Esophagus squamous epithelium (tissue), 5 donors: Measurements from ENCODE around the gene FAM78A. TPM values are rescaled to one million over a fixed set of nuclear protein-coding genes. Genes with fewer than 3 reads are reported as not detected.

Source experiments
- DNase-seq: peaks from one replicate; lab custom pipeline; 2025; lab: John Stamatoyannopoulos, UW
- H3K27ac ChIP-seq, 4 donors: fragments of 200-600 bp; sonication (generic); one replicate each; pipeline ENCODE4 v1.5.1; 2016 to 2019; ENCODE audit warnings: mild to moderate bottlenecking in 1 of 4
- H3K27me3 ChIP-seq, 4 donors: fragments of 200-600 bp; sonication (generic); 1 replicate in 3 of 4; 2 replicates in 1 of 4; pipeline versions ENCODE4 v1.5.1 to v1.6.0; 2017 to 2021; ENCODE audit warnings: antibody characterized with exemption in 1 of 4
- H3K36me3 ChIP-seq, 3 donors: fragments of 200-600 bp; sonication (generic); one replicate each; pipeline ENCODE4 v1.5.1; 2016 to 2019
- H3K4me1 ChIP-seq, 3 donors: fragments of 200-600 bp; sonication (generic); one replicate each; pipeline ENCODE4 v1.5.1; 2017 to 2019
- H3K4me3 ChIP-seq, 4 donors: fragments of 200-600 bp; sonication (generic); 1 replicate in 3 of 4; 2 replicates in 1 of 4; pipeline ENCODE4 v1.5.1; 2016 to 2019; ENCODE audit warnings: mild to moderate bottlenecking in 2 of 4, moderate library complexity in 1 of 4
- H3K9me3 ChIP-seq, 3 donors: fragments of 200-600 bp; sonication (generic); one replicate each; pipeline ENCODE4 v1.5.1; 2016 to 2019
- CTCF ChIP-seq, 6 experiments: fragments of 450-650 bp in 4 of 6; fragments of 200-600 bp in 2 of 6; sonication (generic) in 2 of 6; IDR thresholded peaks; one replicate each; pipeline ENCODE4 v1.5.1; 2016 to 2019; ENCODE audit warnings: antibody characterized with exemption in 6 of 6, mild to moderate bottlenecking in 4 of 6, moderate library complexity in 4 of 6
- POLR2A ChIP-seq, 4 donors: fragments of 450-650 bp; IDR thresholded peaks; one replicate each; pipeline ENCODE4 v1.6.1; 2017; ENCODE audit warnings: antibody characterized with exemption in 4 of 4, mild to moderate bottlenecking in 4 of 4, moderate library complexity in 3 of 4
- WGBS, 2 donors: methylation state at CpG; one replicate each; pipeline ENCODE4 v1.1.5; 2018; 5-methylcytosine and 5-hydroxymethylcytosine counted together
- intact Hi-C: fragments of 100-400 bp; cut with DNase I; formaldehyde crosslinking; loops from one replicate; pipeline ENCODE4 v1.15.0; 2022
- total RNA-seq, 4 donors: library from RNA; depleted of rRNA; stranded (reverse); fragments of >200 nt; gene quantifications; one replicate each; pipeline ENCODE4 v1.1.0, GENCODE V29; 2016
- donor health status: DM: yes; HTN: yes; CAD: no.

FAM78A gene, protein sequence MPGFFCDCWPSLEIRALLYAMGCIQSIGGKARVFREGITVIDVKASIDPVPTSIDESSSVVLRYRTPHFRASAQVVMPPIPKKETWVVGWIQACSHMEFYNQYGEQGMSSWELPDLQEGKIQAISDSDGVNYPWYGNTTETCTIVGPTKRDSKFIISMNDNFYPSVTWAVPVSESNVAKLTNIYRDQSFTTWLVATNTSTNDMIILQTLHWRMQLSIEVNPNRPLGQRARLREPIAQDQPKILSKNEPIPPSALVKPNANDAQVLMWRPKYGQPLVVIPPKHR
- 1 to 10 TPM in 3 of 4 donors, under 1 TPM in 1; 0.61 to 2.9 (median 2.0) TPM for total RNA-seq

DNA sequence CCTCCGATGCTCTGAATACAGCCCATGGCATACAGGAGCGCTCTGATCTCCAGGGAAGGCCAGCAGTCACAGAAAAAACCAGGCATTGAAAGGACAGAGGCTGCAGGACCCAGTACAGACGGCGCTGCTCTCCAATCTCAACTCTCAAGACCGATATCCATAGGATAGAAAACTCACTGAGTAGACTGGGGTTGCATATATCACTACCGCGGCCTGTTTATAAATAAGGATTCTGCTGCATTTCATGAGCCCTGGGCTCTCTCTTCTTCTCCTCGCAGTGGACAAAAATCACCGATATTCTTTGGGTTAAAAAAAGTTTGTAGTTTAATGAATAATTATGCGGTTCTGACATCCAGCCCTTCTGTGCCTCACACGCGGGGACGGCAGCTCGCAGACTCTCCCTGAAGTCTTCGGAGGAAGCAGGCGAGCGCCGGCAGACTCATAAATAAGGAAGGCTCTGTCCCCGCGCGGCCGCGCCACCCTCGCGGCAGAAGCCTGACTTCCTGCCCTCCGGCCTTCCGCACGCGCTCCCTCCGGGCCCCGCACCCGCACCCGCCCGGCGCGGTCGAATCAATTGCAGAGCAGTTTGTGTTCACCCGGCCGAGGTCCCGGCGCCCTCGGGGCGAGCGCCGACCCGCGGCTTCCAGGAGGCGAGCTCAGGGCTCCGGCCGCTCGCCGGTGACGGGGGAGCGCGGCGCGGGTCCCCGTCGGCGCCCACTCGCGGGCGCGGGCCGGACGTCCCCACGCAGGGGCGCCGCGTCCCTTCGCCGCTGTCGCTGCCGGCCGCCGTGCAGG is at the start of gene FAM78A:
TSS of gene FAM78A (minus strand) at position 417 of the 795 bp plus-strand sequence. CDS start at position 86, 331 bp downstream.
- H3K4me1 ChIP-seq, result peaks cover 5 to 52% (median 11%) of the 10 kb centered on the region in 3 donors
- 28 to 36% methylated on average over 14 to 15 of the region's 76 CpGs for WGBS, 2 donors
- no peak for DNase-seq

DNA sequence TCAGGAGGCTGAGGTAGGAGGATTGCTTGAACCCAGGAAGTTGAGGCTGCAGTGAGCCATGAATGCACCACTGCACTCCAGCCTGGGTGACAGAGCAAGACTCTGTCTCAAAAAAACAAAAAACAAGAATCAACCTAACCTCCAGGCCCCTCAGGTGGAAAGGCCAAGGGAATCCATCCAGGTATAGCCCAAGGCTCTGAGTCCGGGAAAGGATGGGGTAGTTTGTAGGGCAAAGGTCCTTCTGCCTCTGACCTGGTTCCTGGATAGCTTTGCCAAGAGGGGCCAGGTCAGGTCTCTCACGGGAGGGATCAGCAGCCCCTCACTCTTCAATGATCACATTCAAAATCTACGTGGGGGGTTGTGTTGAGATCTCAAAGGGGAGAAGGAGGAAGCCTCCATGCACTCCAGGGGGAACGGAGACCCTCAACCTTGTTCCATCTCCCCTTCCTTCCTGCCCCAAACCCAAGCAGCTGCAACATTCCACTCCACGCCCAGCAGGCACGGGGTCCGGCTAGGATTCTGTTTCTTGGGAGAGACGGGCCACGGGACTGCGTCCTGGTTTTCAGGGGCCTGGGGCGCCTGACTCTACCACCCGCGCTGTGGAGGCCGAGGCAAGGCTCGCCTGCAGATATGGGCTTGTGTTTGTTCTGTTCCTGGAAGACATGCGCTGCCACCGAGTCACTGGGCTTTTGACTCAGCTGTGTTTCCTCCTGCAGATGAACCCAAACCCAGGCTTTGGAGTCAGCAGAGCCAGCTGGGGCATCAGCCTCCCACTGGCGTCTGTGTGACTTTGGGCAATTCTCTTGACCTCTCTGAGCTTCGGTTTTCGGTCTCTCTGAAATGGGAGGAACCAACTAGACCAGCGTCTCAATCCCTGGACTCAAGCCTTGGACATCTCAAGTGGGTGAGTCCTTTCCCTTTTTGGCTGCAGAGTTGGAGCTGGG is 48.7 kb upstream of the FAM78A start:
- peaks cover 0 to 3% (median 0%) of the 10 kb centered on the region in 4 donors for H3K27me3 ChIP-seq

More for the DNA sequence above, at the start of gene FAM78A:
- Histone ChIP-seq H3K27me3 (peaks cover 0 to 64% (median 0%) of the 10 kb centered on the region in 4 donors), H3K9me3 (no peaks in the 10 kb centered on the region), H3K36me3 (no peaks in the 10 kb centered on the region), H3K4me3 (peak within 1 kb of the TSS; percentile 50 to 79 (median 68)), H3K27ac (peak within 1 kb of the TSS; percentile 60 to 85 (median 74))
- TF ChIP-seq POLR2A (IDR thresholded peaks at IDR 0.05) (no peak), CTCF (IDR thresholded peaks at IDR 0.05) (no peak)
- intact Hi-C loops, result no loop called here

DNA sequence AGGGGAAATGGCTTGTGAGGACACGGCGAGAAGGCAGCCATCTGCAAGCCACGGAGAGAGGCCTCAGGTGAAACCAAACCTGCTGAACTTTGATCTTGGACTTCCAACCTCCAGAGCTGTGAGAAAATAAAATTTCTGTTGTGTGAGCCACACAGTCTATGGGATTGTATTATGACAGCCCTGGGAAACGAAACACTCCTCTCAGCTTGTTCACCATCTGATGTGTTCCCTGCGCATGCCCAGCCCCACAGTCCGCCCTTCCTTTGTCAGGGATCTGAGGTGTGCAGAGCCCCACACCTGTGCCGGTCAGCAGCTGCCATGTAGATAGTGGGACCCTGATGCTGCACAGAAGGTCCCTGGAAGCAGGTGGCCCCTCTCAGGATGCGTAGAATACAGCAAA is 47.3 kb upstream of the FAM78A start:
- H3K9me3 ChIP-seq, result no peaks in the 10 kb centered on the region
- no peaks in the 10 kb centered on the region for H3K36me3 ChIP-seq
- DNase-seq, result no peak
- no peak overlapping the region for H3K4me3 ChIP-seq
- H3K4me1 ChIP-seq, result no peaks in the 10 kb centered on the region
- H3K27ac ChIP-seq, result no peak overlapping the region
- WGBS, 2 donors, result 22 to 81% methylated on average over 3 to 6 of the region's 8 CpGs
- TF ChIP-seq CTCF (IDR thresholded peaks at IDR 0.05) (no peak), POLR2A (IDR thresholded peaks at IDR 0.05) (no peak)
- H3K27me3 ChIP-seq, result no peaks in the 10 kb centered on the region
- intact Hi-C loops, result no loop called here

More for the DNA sequence above, 48.7 kb upstream of the FAM78A start:
- Histone ChIP-seq H3K9me3 (no peaks in the 10 kb centered on the region), H3K27ac (no peak overlapping the region), H3K4me1 (no peaks in the 10 kb centered on the region), H3K36me3 (no peaks in the 10 kb centered on the region), H3K4me3 (no peak overlapping the region)
- DNase-seq, result no peak
- WGBS, 2 donors, result 71 to 89% methylated on average over 10 of the region's 21 CpGs
- no peak for TF ChIP-seq CTCF (IDR thresholded peaks at IDR 0.05)
- TF ChIP-seq POLR2A (IDR thresholded peaks at IDR 0.05), result no peak
- intact Hi-C loops, result no loop called here

DNA sequence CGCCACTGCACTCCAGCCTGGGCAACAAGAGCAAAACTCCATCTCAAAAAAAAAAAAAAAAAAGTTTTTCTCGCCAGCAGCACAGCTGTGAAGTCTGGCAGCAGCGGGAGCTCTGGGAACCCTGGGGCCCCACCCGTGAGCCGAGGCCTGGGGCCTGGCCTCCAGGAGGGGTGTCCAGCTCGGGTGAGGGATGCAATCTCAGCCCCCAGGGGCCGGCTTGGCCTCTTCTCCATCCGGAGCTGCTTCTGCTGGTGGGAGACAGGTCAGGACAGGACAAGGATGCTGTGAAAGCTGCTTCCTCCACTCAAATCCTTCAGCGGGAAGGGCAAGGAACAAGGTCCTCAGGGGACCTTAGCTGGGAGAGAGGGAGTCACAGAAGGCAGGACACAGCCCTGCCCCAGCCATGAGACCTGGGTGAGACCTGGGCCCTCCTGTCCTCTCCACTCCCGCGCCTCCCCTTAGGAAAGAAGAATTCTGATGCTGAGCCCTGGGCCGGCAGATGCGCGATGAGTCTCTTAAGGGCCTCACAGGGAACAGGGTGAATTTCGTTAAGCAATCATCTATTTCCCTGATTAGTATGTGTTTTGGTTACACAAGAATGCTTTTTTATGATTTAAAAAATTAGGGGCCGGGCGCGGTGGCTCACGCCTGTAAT is 43.8 kb upstream of the FAM78A start:
- 65 to 83% methylated on average over 10 to 16 of the region's 19 CpGs for WGBS, 2 donors
- TF ChIP-seq POLR2A (IDR thresholded peaks at IDR 0.05) (no peak), CTCF (IDR thresholded peaks at IDR 0.05) (no peak)
- H3K36me3 ChIP-seq, result no peaks in the 10 kb centered on the region
- intact Hi-C loops, result no loop called here
- H3K27me3 ChIP-seq, result peaks cover 0 to 2% (median 0%) of the 10 kb centered on the region in 4 donors
- peak overlapping the region in 2 of 4 donors; percentile 42 to 54 for H3K27ac ChIP-seq
- H3K9me3 ChIP-seq, result no peaks in the 10 kb centered on the region
- H3K4me3 ChIP-seq, result no peak overlapping the region
- no peaks in the 10 kb centered on the region for H3K4me1 ChIP-seq
- no peak for DNase-seq
